Stimulated activated CD4-positive, alpha-beta T cell treated with anti-CD3 and anti-CD28 coated beads, TNF-alpha, amount 100 ng/mL, for 4 hours (primary cell): ENCODE data around the gene HABP4.

ENCODE experiments used
- DNase-seq, 3 experiments: peaks; one replicate each; pipeline ENCODE4 v3.0.0-alpha.2; 2020; ENCODE audit warnings: low read depth in 3 of 3

HABP4 gene

GRCh38 chr9:96476591-96476990 lies 26.6 kb downstream of the HABP4 start:
- no peak for DNase-seq

- no peak for DNase-seq
Observed at GRCh38 chr9:96478829-96479371, 28.9 kb downstream of the HABP4 start.

GRCh38 chr9:96480736-96481135 lies 30.8 kb downstream of the HABP4 start:
- no peak for DNase-seq

GRCh38 chr9:96482476-96482875 lies 32.5 kb downstream of the HABP4 start:
- DNase-seq, result no peak

- DNase-seq, result no peak
Observed at GRCh38 chr9:96483197-96483596, 33.2 kb downstream of the HABP4 start.

GRCh38 chr9:96483733-96484390 lies 33.9 kb downstream of the HABP4 start:
- DNase-seq, result no peak

GRCh38 chr9:96484521-96484931 lies 34.6 kb downstream of the HABP4 start:
- DNase-seq, result no peak

GRCh38 chr9:96485280-96485679 lies 35.3 kb downstream of the HABP4 start:
- no peak for DNase-seq

- no peak for DNase-seq
Observed at GRCh38 chr9:96486386-96487028, 36.5 kb downstream of the HABP4 start.

- DNase-seq, result no peak
Observed at GRCh38 chr9:96487029-96487396, 37.0 kb downstream of the HABP4 start.

GRCh38 chr9:96487949-96488348 lies 38.0 kb downstream of the HABP4 start:
- no peak for DNase-seq

- no peak for DNase-seq
Observed at GRCh38 chr9:96489482-96489979, 39.6 kb downstream of the HABP4 start.

GRCh38 chr9:96490534-96491078 lies 40.6 kb downstream of the HABP4 start:
- DNase-seq, result no peak

- no peak for DNase-seq
Observed at GRCh38 chr9:96491079-96491879, 41.3 kb downstream of the HABP4 start.

- no peak for DNase-seq
Observed at GRCh38 chr9:96491880-96492525, 42.0 kb downstream of the HABP4 start.

GRCh38 chr9:96492993-96493531 lies 43.1 kb downstream of the HABP4 start:
- no peak for DNase-seq

- no peak for DNase-seq
Observed at GRCh38 chr9:96493757-96494156, 43.8 kb downstream of the HABP4 start.

- no peak for DNase-seq
Observed at GRCh38 chr9:96494215-96494800, 44.3 kb downstream of the HABP4 start.

- DNase-seq, result no peak
Observed at GRCh38 chr9:96495341-96495740, 45.4 kb downstream of the HABP4 start.

GRCh38 chr9:96496368-96497116 lies 46.6 kb downstream of the HABP4 start:
- no peak for DNase-seq
